ENCODE data around the gene CHST11.

DNA sequence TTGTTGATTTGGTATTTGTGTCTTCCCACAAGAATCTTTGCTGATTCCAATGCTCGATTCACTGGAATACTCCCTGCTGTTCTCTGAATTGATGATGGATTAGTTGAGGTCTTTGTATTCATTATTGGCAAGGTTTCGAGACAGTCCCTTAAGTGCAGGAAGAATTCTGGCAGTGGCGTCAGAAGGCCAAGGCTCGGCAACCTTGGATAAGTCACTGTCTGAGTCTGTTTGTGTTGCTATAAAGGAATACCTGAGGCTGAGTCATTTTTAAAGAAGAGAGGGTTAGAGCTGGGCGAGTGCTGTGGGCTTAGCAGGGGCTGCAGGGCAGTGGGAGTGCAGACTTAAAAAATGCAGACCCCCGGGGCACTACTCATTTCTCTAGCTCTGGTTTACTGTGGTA is 56.9 kb downstream of the CHST11 start:
- TF ChIP-seq, protein P1, sequence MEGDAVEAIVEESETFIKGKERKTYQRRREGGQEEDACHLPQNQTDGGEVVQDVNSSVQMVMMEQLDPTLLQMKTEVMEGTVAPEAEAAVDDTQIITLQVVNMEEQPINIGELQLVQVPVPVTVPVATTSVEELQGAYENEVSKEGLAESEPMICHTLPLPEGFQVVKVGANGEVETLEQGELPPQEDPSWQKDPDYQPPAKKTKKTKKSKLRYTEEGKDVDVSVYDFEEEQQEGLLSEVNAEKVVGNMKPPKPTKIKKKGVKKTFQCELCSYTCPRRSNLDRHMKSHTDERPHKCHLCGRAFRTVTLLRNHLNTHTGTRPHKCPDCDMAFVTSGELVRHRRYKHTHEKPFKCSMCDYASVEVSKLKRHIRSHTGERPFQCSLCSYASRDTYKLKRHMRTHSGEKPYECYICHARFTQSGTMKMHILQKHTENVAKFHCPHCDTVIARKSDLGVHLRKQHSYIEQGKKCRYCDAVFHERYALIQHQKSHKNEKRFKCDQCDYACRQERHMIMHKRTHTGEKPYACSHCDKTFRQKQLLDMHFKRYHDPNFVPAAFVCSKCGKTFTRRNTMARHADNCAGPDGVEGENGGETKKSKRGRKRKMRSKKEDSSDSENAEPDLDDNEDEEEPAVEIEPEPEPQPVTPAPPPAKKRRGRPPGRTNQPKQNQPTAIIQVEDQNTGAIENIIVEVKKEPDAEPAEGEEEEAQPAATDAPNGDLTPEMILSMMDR (IDR thresholded peaks at IDR 0.05; ENCODE audit: insufficient read depth, low read length, poor library complexity, severe bottlenecking): no peak
- TF ChIP-seq EZH2phosphoT487 (conservative IDR thresholded peaks at IDR 0.05; ENCODE audit: low read length): no peak
